Endothelial cell of umbilical vein (primary cell): ENCODE data around the gene PSMA6. TPM values are rescaled to one million over a fixed set of nuclear protein-coding genes. Genes with fewer than 3 reads are reported as not detected.

Source experiments
- BruUV-seq: library from RNA; stranded (reverse); fragments of 400-500 nt; replicated peaks from 2 replicates; lab custom pipeline; 2021; lab: Mats Ljungman, UMichigan
- CTCF ChIA-PET: fragments of 300-600, 350-600 bp; sonication (Branson Sonifier 250); formaldehyde crosslinking; loops from one replicate; lab custom pipeline; 2021; ENCODE audit warnings: antibody characterized with exemption, inconsistent platforms; lab: Charles Lee
- POLR2A ChIA-PET: fragments of 300-600, 350-600 bp; sonication (Branson Sonifier 250); formaldehyde crosslinking; loops from one replicate; lab custom pipeline; 2021; ENCODE audit warnings: antibody characterized with exemption, inconsistent platforms; lab: Charles Lee
- DNase-seq: peaks from one replicate; pipeline ENCODE4 v3.0.0-alpha.2; 2011; ENCODE audit warnings: low read depth, low spot score
- FAIRE-seq: peaks from 2 replicates; lab custom pipeline; 2011; peaks lifted over from hg19 to GRCh38; lab: Jason Lieb, UNC
- H2AFZ ChIP-seq: 2 replicates; pipeline ENCODE4 v1.6.0; 2012; ENCODE audit warnings: low read depth, low read length, control low read depth, inconsistent platforms
- H3K27ac ChIP-seq: 2 replicates; pipeline ENCODE4 v1.5.1; 2011; ENCODE audit warnings: low read depth, mild to moderate bottlenecking, control low read depth, low read length, moderate library complexity; ENCODE audit not compliant: insufficient read depth
- H3K27me3 ChIP-seq, 2 experiments: 2 replicates each; pipeline versions ENCODE4 v1.6.0 to v1.6.1; 2011; ENCODE audit warnings: low read length in 2 of 2, mixed read lengths in 1 of 2; ENCODE audit not compliant: control insufficient read depth in 2 of 2, insufficient read depth in 2 of 2
- H3K36me3 ChIP-seq, 2 experiments: 2 replicates in 1 of 2; 3 replicates in 1 of 2; pipeline ENCODE4 v1.5.1; 2011; ENCODE audit warnings: low read length in 2 of 2, mild to moderate bottlenecking in 1 of 2, moderate library complexity in 1 of 2; ENCODE audit not compliant: control insufficient read depth in 2 of 2, insufficient read depth in 2 of 2; ENCODE audit errors: extremely low read depth in 1 of 2
- H3K4me1 ChIP-seq: 3 replicates; pipeline ENCODE4 v1.5.1; 2011; ENCODE audit warnings: mild to moderate bottlenecking, low read length; ENCODE audit not compliant: control insufficient read depth, insufficient read depth; ENCODE audit errors: extremely low read depth
- H3K4me2 ChIP-seq: 2 replicates; pipeline ENCODE4 v1.6.1; 2011; ENCODE audit warnings: low read length, control low read depth, mixed read lengths; ENCODE audit not compliant: insufficient read depth
- H3K4me3 ChIP-seq, 3 experiments: fragments of 200-600 bp in 1 of 3; sonication (generic), shearing (Covaris generic) in 1 of 3; replicated peaks in 1 of 3; 2 replicates each; pipeline ENCODE4 v1.5.1; 2011 to 2016; ENCODE audit warnings: control low read depth in 3 of 3, low read length in 3 of 3, mild to moderate bottlenecking in 2 of 3, inconsistent platforms in 1 of 3, low read depth in 1 of 3, moderate library complexity in 1 of 3; ENCODE audit not compliant: insufficient read depth in 1 of 3
- H3K79me2 ChIP-seq: 2 replicates; pipeline ENCODE4 v1.6.0; 2012; ENCODE audit warnings: low read length, inconsistent platforms; ENCODE audit not compliant: control insufficient read depth, insufficient read depth
- H3K9ac ChIP-seq: replicated peaks from 2 replicates; pipeline ENCODE3; 2011; ENCODE audit warnings: low read length, control low read depth; ENCODE audit not compliant: insufficient read depth; ENCODE audit errors: extremely low read depth
- H3K9me1 ChIP-seq: replicated peaks from 3 replicates; pipeline ENCODE4 v1.6.0; 2011; ENCODE audit warnings: mild to moderate bottlenecking, low read length; ENCODE audit not compliant: control insufficient read depth, insufficient read depth; ENCODE audit errors: extremely low read depth
- H3K9me3 ChIP-seq: replicated peaks from 2 replicates; pipeline ENCODE4 v1.5.1; 2012; ENCODE audit warnings: low read length, inconsistent platforms; ENCODE audit not compliant: control insufficient read depth, insufficient read depth
- H4K20me1 ChIP-seq: replicated peaks from 2 replicates; pipeline ENCODE3; 2011; ENCODE audit warnings: mild to moderate bottlenecking, low read length; ENCODE audit not compliant: control insufficient read depth, insufficient read depth; ENCODE audit errors: extremely low read depth
- EZH2 ChIP-seq: IDR thresholded peaks from 2 replicates; pipeline ENCODE4 v1.6.1; 2012; ENCODE audit warnings: borderline replicate concordance, low read depth, mild to moderate bottlenecking, moderate library complexity, low read length, inconsistent platforms; ENCODE audit not compliant: severe bottlenecking
- GATA2 ChIP-seq: IDR thresholded peaks from 2 replicates; pipeline ENCODE4 v1.7.0; 2011; ENCODE audit warnings: low read depth, mild to moderate bottlenecking, moderate library complexity, mixed read lengths, low read length; ENCODE audit not compliant: insufficient read length, insufficient read depth
- POLR2AphosphoS5 ChIP-seq: IDR thresholded peaks from 2 replicates; pipeline ENCODE4 v1.6.1; 2012; ENCODE audit warnings: low read depth, mild to moderate bottlenecking, control low read depth, low read length, moderate library complexity; ENCODE audit not compliant: insufficient read depth
- dilution Hi-C: fragments of 300-500 bp; cut with MboI; formaldehyde crosslinking; loops from one replicate; pipeline ENCODE4 v1.15.0; 2019; ENCODE audit warnings: low sequenced_read_pairs; ENCODE audit not compliant: extremely low pct_ligation_motif_present
- intact Hi-C: fragments of 100-400 bp; cut with micrococcal nuclease; formaldehyde crosslinking; loops from one replicate; pipeline ENCODE4 v1.10.0; 2022
- polyA plus RNA-seq, 4 experiments: library from polyadenylated mRNA; depleted of rRNA in 3 of 4; stranded (reverse) in 3 of 4; unstranded in 1 of 4; fragments of >200 nt; gene quantifications; 2 replicates each; pipeline versions ENCODE4 v1.2.1 to v1.2.3, GENCODE V29; 2011 to 2012; ENCODE audit warnings: missing spikeins in 1 of 4
- total RNA-seq: library from RNA; stranded (reverse); gene quantifications from 2 replicates; pipeline ENCODE4 v1.2.3, GENCODE V29; 2021

Gene PSMA6
- total and polyA plus RNA-seq, 2 donors (not counting 3 experiments of a cell fraction or from before 2014, with no cell fraction given): 170 to 197 TPM

DNA sequence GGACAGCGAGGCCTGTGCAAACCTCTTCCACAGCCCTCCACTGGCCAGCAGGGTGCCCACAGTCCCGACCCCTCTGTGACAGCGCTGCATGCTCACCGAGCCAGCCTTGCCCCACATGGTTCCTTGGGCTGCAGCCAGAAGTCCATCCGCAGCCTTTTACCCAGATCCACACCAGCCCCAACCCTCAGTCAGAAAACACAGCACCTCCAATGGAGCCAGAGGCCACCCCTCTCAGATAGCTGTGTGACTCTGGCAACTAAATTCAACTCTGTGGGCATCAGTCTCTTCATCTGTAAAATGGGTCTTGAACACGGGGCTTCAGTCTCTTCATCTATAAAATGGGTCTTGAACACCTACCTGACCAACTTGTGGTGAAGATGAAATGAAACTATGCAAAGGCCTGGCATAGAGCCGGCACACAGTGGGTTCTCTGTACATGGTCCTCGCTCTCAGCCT lies 74.4 kb downstream of the PSMA6 start:
- DNase-seq: no peak
- BruUV-seq: no TSS peak
- no peak for FAIRE-seq
- H3K27ac ChIP-seq: peak overlapping the region; percentile 31
- no peaks in the 10 kb centered on the region for H3K9me1 ChIP-seq
- H3K4me1 ChIP-seq: peaks cover 27% of the 10 kb centered on the region
- no peaks in the 10 kb centered on the region for H3K27me3 ChIP-seq
- H3K4me3 ChIP-seq: no peak overlapping the region
- dilution Hi-C loops (no loop called here), intact Hi-C loops (no loop called here)
- H3K36me3 ChIP-seq: no peaks in the 10 kb centered on the region
- no peak overlapping the region for H3K9ac ChIP-seq
- H3K4me2 ChIP-seq: no peak overlapping the region
- ChIA-PET CTCF (interaction anchor here (1.2 kb wide), 1 partner anchor 37 kb away, joined by 3 read pairs; no protein-coding TSS in a partner anchor), POLR2A (no interaction called here)
- no peak overlapping the region for H2AFZ ChIP-seq
- H3K79me2 ChIP-seq: no peaks in the 10 kb centered on the region
- no peaks in the 10 kb centered on the region for H4K20me1 ChIP-seq
- H3K9me3 ChIP-seq: no peaks in the 10 kb centered on the region
- TF ChIP-seq GATA2: no peak

DNA sequence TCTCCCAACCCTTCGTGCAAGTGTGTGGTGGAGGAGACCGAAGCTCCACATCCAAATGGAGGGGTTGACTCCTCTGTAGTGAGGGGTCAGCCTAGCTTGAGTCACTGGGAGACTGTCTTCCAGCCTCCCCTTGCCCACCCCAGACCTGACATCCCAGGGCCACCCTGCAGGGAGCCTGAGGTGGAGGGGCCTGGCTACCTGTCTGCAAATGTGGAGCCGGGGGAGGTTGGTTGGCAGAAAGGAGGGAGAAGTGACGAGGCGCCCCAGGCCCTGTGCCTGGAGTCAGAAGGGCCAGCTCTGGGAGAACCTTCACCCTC lies 74.8 kb downstream of the PSMA6 start:
- peaks cover 27% of the 10 kb centered on the region for H3K4me1 ChIP-seq
- intact Hi-C loops: no loop called here
- BruUV-seq: no TSS peak
- H2AFZ ChIP-seq: no peak overlapping the region
- no peaks in the 10 kb centered on the region for H3K36me3 ChIP-seq
- H3K27ac ChIP-seq: no peak overlapping the region
- H3K9me1 ChIP-seq: no peaks in the 10 kb centered on the region
- no peaks in the 10 kb centered on the region for H4K20me1 ChIP-seq
- ChIA-PET CTCF (no interaction called here), POLR2A (no interaction called here)
- H3K9ac ChIP-seq: no peak overlapping the region
- dilution Hi-C loops: no loop called here
- no peaks in the 10 kb centered on the region for H3K27me3 ChIP-seq
- DNase-seq: no peak
- H3K79me2 ChIP-seq: no peaks in the 10 kb centered on the region
- H3K9me3 ChIP-seq: no peaks in the 10 kb centered on the region
- H3K4me2 ChIP-seq: no peak overlapping the region
- H3K4me3 ChIP-seq: no peak overlapping the region
- TF ChIP-seq POLR2AphosphoS5: no peak
- TF ChIP-seq EZH2: no peak
- no peak for FAIRE-seq

Other genes starting within 250 kb of the PSMA6 start
- 48.2 and 64.1 TPM in 2 replicates for gene FAM177A1, start 246.1 kb upstream of the PSMA6 start, total RNA-seq
- 19.9 and 22.1 TPM in 2 replicates for gene FAM177A1, start 246.1 kb upstream of the PSMA6 start, polyA plus RNA-seq
- 40.6 and 46.0 TPM in 2 replicates for gene PPP2R3C, start 170.4 kb upstream of the PSMA6 start, total RNA-seq
- gene PPP2R3C, start 170.4 kb upstream of the PSMA6 start, polyA plus RNA-seq: 7.6 and 10.2 TPM in 2 replicates
- gene PRORP, start 169.8 kb upstream of the PSMA6 start, total RNA-seq: 36.3 and 36.9 TPM in 2 replicates
- 24.5 and 28.8 TPM in 2 replicates for gene PRORP, start 169.8 kb upstream of the PSMA6 start, polyA plus RNA-seq
- 52.5 and 55.7 TPM in 2 replicates for gene NFKBIA, start 112.4 kb downstream of the PSMA6 start, total RNA-seq
- 80.3 and 82.8 TPM in 2 replicates for gene NFKBIA, start 112.4 kb downstream of the PSMA6 start, polyA plus RNA-seq
- not detected in 2 replicates for gene INSM2, start 241.8 kb downstream of the PSMA6 start, total RNA-seq
- gene INSM2, start 241.8 kb downstream of the PSMA6 start, polyA plus RNA-seq: not detected in 2 replicates